HG03565 (cell line): Measurements from ENCODE around the gene PPARD.
"Not testable (repeated sequence)": the region's sequence is repeated elsewhere in the genome, so short reads cannot be mapped to it uniquely, and the experiment has no call there.

ENCODE experiments used
- ATAC-seq: cut with Tn5 transposase; IDR thresholded peaks from one replicate; pipeline ENCODE4 v1.9.1; 2021; ENCODE audit warnings: mild to moderate bottlenecking, moderate library complexity; ENCODE audit not compliant: unreplicated experiment

PPARD gene

DNA sequence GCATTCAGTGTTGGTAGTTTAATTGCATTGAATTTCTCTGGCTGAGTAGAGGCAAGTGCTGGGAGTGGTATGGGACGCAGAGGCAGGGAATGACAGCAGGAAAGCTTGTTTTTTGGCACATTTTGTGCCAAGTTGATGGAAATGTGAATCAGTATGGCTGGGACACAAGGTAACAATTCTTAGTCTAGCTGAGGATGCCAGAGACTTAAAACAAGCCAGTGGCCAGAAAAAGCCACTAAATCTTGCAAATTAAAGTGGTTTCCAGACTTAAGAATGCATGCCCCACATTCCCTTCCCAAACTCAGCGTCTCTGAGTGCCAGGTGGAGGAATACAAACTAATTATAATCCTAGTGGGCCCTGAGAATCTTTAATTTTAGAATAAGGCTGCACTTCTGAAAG is 35.9 kb downstream of the PPARD start:
- no peak for ATAC-seq

DNA sequence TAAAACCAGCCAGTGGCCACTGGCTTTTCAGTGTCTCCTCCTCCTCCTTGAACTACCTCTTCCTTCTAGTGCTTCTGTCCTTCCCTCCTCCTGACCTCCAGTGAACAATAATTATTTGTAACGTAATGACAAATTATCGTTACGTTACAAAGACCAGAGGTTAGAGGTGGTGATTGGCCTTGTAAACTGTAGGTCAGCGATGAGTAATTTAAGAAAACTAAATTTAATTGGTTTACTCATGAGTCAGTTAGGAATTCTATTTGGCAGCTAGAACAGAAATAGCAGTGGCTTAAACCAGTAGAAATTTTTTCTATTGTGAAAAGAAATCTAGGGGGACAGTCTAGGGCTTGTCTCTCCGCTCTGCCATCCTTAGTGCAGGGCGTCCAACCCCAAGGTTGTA is 38.8 kb downstream of the PPARD start:
- no peak for ATAC-seq

DNA sequence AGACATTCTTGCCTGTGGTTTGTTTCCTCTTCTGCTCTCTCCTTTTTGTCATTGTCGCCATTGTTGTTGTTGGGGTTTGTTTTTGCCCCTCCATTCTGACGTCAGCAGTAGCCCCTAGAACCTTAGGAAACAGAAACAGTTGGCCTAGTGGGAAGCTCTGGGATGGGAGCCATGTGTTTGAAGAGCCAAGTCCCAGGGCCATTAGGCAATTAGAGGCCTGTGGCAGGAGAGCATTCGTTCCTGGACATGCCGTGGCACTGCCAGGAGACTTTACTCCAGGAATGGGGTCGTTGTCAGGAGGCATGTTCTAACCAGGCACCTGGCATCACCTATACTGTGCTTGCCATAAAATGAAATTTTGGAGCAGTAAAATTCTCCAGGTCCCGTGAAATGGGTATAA is 39.7 kb downstream of the PPARD start:
- no peak for ATAC-seq

DNA sequence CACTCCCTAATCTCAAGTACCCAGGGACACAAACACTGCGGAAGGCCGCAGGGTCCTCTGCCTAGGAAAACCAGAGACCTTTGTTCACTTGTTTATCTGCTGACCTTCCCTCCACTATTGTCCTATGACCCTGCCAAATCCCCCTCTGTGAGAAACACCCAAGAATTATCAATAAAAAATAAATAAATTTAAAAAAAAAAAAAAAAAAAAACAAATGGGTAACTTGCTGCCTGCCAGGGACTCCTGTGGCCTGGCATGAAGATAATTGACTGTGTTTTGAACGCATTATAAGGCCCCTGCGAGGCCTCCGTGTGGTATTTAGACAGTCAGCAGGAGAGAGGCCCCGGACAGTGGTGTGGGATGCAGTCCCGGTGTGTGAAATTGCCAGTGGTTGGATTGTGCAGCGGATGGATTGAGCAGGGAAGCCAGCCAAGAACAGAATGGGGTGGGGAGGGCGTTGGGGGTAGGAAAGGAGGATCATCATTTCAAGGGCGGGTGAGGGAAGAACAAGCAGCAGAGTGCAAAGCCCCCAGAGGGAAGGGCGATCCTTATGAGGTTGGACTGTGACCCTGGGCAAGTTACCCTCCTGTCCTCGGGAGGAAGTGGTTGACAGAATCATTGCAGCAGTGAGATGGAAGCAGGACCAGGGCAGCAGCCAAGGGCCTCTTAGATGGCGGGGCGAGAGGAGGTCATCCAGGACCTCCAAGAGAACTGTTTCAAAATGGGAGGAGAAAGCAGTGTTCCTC is 43.3 kb downstream of the PPARD start:
- no peak for ATAC-seq

DNA sequence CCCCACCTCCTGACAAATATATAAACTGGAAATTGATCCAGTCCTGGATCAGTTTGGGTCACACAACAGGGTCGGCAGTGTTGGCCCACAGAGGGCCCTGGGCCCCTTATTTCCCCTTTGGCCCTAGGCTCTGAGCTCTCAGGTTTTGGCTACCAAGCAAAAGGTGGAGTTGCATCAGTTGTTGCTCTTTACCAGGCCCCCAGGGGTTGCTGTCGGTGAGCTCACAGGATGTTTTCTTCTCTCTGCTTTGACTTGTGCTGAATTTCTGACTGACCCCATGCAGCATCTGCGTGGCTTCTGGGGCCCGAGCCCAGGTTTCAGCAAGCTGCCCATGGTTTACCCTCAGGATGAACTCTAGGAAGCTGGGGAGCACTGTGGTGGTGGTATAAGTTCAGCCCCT is 44.6 kb downstream of the PPARD start:
- no peak for ATAC-seq

DNA sequence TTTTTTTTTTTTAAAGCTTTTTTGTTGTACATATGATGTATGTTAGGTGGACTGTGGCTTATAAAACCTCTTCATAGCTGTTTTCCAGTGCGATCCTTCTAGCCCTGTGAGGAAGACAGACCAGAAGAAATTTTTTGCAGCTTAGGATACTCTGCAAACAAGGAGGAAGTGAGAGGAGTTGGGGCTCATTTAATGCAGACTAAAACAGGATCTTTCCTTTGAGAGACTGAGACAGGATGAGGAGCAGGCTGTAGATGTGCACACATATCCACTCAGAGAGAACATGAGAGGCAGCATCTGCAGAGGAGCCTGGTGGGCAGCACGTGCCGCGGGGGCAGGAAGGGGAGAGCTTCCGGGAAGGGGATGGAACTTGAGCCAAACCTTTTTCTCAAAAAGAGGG is 45.7 kb downstream of the PPARD start:
- no peak for ATAC-seq

DNA sequence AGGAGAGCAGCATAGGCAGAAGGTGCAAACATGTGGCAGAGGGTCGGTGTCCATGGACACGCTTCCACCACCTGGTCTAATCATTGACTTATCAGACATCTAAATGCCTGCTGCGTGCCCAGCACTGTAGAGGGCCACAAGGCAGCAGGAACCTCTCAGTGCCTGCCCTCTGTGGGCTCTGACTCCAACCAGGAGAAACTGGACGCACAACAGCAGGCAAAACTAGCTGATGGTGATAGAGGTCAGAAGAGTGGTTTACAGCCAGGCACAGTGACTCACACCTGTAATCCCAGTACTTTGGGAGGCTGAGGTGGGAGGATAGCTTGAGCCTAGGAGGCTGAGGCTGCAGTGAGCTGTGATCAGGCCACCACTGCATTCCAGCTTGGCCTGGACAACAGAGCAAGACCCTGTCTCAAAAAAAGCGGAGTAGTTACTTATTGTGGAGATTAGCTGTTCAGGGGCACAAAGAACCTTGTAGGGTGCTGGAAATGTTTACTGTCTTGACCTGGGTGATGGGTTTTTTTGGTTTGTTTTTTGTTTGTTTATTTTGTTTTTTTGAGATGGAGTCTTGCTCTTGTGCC is 46.5 kb downstream of the PPARD start:
- ATAC-seq: no peak

DNA sequence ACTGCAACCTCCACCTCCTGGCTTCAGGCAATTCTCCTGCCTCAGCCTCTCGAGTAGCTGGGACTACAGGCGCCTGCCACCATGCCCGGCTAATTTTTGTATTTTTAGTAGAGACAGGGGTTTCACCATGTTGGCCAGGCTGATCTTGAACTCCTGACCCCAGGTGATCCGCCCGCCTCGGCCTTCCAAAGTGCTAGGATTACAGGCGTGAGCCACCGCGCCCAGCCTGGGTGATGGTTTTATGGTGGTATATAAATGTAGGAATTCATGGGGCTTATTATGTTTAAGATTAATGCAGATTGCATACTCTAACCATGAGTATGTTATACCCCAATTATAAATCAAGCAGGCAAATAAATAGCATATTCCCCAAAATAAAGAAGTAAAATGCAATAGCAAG is 47.0 kb downstream of the PPARD start:
- ATAC-seq: not testable (repeated sequence)

DNA sequence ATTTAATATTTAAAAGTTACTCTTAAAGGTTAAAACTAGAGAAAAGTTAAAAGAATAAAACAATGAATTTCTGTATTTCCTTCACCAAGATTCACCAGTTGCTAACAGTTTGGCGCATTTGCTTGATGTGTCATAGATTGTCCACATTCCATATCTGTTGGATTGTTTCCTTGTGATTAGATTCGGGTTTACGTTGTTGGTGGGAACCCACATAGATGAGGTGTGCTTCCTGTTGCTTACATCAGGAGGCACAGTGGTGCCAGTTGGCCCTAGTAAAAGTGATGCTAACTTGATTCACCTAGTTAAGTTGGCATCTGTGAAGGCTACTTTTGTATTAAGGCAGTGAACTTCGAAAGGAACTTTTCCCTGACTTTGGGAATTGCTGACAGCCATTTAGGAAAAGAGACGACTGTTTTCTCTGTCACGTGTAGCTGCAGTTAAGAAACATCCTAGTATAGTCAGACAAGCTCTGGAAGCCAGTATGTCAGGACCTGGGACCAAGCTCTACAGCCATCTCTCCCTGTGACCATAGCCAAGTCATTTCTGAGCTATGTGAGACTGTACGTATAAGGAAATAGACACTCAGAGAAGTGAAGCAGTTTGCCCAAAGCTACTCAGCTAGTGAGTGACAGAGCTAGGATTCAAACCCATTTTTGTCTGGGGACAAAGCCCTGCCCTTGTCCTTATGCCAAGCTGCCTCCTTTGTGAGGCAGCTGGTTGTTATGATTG is 49.0 kb downstream of the PPARD start:
- ATAC-seq: no peak

DNA sequence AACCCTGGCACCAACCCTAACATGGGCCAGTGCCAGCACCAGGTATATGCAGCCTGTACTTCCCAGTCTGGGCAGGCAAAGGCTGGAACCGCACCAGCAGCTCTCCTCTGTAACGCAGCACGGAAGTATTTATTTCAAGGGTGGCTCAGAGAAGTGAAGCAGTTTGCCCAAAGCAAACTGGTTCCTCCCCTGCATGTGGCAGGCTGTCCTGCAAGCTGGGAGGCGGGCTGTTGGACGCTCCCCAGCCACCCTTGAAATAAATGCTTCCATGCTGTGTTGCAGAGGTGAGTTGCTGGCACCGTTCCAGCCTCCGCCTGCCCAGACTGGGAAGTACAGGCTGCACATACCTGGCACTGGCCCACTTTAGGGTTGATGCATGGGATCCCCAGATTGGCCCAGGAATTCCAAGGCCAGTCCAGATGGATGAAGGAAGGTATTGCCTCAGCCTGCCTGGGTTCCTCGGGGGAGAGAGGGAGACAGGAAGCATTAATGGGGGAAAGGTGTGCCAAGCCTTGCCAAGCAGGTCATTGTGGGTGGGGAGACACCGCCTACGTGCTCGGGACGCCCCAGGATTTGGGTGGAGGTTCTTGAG is 49.8 kb downstream of the PPARD start:
- ATAC-seq: no peak

DNA sequence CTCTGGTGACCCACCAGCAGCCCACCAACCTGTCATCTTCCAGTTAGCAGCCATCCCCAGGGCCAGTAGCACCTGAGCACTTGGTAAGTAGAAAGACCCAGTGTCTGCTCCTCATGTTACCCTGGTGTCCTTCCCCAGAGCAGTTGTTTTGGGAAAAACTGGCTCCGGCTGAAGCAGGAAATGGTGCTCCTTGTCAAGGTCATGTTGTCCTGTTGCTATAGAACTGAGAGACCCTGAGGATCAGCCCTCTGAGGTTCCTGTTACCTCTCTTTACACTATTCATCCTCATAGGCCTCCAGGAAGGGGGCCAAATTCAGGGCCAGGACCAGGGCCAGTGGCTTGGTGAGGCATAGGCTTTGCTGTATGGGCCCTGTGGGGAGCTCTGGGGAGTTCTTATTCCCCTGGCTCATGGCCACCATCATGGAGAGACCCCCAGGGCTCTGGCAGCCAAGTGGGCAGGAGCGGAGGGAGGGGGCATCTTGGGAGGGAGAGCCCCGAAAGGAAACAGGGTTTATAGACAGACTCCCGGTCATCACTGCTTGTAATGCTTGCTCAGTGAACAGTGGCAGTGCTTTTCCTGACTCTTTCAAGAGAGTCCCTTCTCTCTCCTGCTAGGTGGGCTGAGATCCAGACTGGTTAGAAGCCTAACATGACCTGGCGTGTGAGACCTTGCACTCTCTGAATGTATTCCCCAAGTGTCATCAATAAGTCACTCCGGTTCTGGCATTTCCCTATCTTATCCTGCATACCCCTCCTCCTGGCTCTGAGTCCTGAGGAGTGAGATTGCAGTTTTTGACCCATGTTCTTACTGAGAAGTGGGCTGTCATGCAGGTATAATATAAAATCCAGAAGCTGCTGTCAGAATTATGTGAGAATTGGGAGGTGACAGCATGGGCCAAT is 50.7 kb downstream of the PPARD start:
- no peak for ATAC-seq

DNA sequence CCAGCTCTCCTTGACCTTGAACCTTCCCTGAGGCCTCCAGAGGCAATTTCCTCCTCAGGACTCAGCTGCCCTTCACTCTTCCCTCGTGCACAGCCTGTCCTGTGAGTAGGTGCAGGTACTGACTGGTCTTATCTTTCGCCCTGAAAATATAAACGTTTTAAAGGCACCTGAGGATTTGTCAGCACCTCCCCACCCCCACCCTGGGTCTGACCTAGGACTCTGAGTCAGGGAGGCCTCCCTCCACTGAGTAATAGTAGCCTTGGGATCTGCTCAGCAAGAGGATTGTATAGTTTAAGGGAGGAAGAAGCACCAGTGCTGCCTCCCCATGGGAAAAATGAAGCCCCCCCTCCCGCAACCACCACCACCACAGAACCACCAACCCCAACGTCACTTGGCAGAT is 54.6 kb downstream of the PPARD start:
- ATAC-seq: no peak

DNA sequence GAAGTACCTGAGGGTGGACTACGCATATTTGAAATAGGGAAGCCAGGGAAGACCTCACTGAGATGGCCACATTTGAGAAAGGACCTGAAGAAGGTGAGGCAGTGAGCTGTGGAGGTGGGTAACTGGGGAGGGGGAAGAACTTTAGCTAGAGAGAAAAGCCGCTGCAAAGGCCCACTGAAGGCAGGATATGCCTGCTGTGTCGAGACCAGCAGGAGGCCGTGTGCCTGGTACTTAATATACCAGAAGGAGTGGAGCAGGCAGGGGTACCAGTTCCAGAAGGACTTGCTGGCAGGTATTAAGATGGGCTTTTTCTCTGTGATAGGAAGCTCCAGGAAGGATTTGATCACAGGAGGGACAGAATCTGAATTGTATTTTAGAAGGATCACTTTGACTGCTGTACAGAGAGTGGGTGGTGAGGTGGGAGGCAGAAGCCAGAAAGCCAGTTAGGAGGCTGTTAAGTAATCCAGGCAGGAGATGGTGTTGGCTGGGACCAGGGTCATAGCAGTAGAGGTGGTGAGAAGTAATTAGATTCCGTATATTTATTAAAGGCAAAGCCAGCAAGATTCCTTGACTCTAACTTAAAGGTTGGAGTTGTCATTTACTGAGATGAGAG is 55.6 kb downstream of the PPARD start:
- ATAC-seq: no peak

DNA sequence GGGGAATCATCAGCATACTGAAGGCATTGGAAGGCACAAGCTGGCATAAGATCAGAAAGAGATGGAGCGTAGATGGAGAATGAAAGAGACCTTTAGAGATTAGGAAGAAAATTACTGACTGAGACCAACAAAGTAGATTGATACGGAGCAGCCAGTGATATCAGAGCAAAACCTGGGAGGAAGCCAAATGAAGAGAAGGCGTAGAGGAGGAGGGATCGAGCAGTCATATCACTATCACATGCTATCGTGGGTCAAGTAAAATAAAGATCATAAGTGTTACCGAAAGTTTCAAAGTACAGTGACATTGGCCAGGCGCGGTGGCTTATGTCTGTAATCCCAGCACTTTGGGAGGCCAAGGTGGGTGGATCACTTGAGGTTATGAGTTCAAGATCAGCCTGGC is 56.2 kb downstream of the PPARD start:
- no peak for ATAC-seq

DNA sequence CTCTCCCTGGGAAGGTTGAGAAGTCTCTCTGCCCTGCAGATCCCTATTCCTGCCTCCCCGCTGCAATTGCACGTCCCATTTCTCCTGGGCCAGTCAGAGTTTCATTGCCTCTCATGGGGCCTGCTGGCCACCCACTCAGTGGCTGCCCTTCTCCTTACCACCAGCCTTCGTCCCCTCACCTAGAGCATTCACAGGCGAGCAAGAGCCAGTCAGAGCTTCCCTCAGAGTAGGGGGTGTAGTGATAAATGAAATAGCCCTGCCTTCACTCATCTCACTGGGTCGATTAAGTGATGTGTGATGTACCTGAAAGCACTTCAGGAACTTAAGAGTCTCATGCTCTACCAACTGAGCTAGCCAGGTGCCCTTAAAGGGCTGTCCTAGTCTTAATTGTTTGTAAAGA is 57.8 kb downstream of the PPARD start:
- ATAC-seq: no peak

DNA sequence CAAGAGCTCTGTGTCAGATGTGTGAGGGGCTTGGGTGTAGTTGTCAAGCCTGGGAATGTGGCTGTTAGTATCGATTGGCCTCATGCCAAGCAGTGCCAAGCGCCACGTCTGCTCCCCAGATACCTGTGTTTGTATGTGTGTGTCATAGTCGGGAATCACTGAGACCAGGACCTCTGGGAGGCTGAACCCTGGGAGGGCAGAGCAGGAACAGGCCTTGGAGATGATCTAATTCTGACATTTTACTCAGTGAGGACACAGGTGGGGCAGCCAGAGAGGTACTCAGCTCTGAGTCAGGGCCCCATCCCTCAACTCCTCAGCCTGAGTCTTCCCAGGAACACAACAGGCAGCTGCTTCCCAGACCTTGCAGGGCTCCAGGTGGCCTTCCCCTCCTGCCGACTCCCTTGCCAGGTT is 58.5 kb downstream of the PPARD start:
- no peak for ATAC-seq

DNA sequence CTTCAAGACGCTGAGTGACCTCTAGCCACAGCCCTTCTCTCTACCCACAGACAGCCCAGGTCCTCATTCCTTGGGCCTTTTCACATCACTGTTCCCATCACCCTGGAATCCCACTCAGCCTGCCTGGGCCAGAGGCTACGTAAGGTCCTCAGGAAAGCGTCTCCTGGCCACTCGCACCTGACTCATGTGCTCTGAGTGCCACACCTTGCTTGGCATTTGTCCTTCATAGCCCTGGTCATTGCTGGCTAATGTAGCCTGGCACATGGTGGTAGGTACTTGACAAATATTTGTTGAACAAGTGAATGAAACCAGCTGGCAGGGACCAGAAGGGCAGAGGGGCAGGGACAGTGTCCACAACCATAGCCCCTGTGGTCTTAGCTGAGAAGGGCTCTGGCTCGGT is 59.2 kb downstream of the PPARD start:
- no peak for ATAC-seq

DNA sequence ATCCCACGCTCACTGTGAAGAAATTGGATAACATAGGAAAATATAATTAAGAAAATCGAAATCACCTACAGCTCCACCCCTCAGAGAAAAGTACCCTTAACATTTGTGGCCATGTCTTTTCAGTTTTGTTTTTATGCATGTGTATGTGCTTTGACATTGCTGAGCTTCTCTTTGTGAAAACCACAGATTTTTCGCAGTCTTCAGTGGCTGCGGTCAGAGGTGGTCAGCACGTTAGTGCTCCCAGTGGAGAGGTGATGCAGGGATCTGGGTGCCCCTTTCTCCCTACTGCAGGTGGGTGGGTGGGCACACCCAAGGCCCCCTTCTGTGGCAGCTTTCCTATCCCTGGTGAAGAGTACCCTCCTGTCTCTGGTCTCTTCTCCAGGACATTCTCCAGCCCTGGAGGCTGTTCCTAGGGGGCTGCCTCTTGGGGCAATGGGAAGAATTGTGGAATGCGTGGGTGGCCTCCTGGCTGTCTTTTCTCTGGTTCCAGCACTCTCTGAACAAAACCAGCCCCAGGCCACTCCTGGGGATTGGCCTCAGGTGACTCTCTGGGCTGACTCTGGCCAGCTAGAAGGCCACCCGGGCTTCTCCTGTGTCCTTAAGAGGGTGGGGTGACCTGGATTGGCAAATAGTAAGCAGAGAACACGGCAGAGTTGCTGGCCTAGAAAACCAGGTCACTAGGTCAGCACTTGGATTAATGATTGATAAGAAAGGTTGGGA is 59.9 kb downstream of the PPARD start:
- ATAC-seq: no peak

DNA sequence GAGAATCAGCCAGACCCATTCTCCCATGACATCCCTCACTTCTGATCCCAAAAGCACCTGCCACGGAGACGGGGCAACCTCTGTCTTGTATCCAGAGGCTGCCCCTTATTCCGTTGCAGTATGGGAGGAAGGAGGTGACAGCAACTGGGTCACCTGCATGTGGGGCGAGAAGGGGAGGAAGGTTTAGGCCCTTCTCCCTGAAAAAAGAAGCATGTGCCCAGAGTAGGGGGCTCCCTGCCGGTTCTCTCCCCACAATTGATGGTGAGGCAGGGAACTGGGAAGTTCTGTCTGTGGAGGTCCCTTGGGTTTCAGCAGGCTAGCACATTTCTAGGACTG is 60.5 kb downstream of the PPARD start:
- ATAC-seq: no peak
